GM19351 (cell line): ENCODE results near the gene MYRFL.
"Not testable (repeated sequence)": the region's sequence is repeated elsewhere in the genome, so short reads cannot be mapped to it uniquely, and the experiment has no call there.

Experiments used
- ATAC-seq: cut with Tn5 transposase; IDR thresholded peaks from one replicate; pipeline ENCODE4 v1.9.1; 2021; ENCODE audit warnings: mild to moderate bottlenecking, moderate library complexity; ENCODE audit not compliant: unreplicated experiment

MYRFL gene

DNA sequence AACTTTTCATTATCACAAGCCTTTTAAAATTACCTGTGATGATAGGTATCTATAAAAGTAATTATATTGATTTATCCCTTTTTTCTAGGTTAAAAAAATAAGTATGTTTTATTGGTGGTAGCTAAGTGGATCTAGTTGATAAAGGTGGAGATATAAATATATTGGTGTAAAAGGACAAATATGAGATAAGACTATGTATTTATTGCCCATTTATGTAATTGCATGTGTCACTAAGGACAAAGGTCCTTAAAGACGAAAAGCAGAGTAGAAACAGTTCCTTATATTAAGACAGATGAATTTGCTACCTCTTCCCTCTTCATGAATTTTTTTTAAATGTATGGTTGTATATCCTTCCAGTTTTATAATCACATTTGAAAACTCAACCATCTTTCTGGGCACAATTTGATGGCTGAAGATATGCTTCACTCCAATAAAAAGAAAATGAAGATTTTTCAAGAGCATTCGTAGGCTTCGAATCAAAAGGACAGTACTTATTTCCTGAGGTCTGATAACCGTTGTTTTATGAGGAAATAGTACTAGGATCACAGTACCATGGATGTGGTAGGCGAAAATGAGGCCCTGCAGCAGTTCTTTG is at the start of gene MYRFL:
Gene MYRFL, plus strand, starts transcription at position 262 of the 595 bp plus-strand sequence. Its CDS starts 291 bp downstream, at position 553.
- ATAC-seq, result no peak

DNA sequence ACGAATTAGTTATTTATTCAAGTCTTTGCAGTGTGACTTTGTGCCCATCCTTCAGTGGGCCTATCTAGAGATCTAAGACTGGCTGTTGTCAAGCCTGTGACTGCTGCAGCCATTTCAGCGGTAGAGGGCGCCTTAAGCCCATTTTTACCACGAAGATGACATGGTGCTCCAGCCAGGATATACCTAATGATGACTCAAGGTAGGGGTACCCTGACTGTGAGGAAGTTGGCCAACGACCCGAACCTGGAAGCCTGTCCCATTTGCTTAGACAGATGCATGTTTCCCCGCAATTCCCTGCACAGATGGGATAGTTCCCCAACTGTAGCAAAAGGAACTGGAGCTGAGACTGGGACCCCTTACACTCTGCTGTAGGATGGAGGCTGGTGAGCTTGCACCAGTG is 45.1 kb upstream of the MYRFL start:
- peak; percentile 72 for ATAC-seq

DNA sequence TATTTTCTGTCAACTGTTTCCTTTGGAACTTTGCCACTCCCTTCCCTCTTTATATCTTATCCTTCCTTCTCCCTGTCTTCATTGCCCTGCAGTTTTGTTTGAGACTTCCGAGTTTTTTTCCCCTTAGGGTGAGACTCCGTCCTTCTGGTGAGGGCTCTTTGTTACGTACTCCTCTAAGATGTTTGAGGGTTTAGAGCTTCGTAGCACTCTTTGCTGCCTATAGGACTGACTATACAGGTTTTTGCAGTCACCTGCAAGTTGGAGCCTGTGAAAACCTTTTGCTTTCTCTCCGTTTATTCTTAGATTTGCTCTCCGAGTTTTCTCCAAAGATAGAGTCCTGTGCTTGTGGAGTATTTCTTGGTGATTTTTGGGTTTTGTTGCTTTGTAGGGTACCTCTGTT is 41.7 kb upstream of the MYRFL start:
- no peak for ATAC-seq

DNA sequence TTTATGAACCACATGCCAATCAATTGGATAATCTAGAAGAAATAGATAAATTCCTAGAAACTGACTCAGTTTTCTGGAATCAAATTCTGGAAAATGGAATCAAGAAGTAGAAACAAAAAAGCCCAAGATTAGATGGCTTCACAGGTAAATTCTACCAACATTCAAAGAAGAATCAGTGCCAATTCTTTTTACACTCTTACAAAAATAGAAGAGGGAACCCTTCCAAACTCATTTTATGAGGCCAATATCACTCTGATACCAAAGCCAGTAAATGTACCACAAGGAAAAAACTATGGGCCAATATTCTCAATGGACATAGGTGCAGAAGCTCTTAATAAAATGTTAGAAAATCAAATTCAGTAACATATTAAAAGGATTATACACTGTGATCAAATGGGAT is 35.7 kb upstream of the MYRFL start:
- no peak for ATAC-seq

DNA sequence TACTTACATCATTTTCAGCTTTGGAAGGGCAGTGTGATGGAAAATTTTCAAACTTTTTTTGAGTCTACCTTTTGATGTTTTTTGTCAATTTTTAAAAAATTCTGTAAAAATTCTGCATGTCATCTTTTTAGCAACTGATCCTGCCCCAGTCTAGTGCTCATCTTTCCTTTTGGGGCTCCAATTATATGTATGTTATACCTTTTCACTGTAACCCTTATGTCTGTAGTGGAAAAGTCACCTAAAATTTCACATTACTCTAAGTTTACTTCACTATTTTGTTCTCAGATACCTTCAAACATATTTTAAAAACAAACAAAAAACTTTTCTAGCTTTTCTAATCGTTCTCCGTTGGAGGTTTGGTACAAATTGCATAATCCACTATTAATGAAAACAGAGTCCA is 32.5 kb upstream of the MYRFL start:
- no peak for ATAC-seq

DNA sequence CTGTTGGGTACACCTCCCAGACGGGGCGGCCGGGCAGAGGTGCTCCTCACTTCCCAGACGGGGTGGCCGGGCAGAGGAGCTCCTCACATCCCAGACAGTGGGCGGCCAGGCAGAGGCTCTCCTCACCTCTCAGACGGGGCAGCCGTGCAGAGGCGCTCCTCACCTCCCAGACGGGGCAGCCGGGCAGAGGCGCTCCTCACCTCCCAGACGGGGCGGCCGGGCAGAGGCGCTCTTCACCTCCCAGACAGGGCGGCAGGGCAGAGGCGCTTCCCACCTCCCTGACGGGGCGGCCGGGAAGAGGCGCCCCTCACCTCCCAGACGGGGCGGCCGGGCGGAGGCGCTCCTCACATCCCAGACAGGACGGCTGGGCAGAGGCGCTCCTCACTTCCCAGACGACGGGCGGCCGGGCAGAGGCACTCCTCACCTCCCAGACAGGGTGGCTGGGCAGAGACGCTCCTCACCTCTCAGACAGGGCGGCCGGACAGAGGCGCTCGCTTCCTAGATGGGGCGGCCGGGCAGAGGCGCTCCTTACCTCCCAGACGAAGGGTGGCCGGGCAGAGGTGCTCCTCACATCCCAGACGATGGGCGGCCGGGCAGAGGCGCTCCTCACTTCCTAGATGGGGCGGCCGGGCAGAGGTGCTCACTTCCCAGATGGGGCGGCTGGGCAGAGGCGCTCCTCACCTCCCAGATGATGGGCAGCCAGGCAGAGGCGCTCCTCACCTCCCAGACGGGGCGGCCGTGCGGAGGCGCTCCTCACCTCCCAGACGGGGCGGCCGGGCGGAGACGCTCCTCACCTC is 17.7 kb upstream of the MYRFL start:
- not testable (repeated sequence) for ATAC-seq

DNA sequence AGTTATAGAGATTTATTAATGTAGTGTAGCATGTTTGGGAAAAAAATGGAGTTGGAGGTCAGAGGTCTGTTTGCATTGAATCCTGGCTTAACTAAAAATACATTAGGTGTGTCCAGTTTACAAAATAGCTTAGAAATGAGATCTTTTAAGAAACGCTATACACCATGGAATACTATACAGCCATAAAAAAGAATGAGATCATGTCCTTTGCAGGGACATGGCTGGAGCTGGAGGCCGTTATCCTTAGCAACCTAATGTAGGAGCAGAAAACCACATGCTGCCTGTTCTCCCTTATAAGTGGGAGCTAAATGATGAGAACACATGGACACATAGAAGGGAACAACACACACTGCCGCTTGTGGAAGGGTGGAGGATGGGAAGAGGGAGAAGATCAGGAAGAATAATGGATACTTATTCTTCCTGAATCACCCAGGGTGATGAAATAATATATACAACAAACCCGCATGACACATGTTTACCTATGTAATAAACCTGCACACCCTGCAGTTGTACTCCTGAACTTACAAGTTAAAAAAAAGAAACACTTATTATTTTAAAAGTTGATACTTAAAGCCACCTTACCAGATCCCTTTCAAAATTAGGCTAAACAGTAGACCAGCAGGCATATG is 14.0 kb upstream of the MYRFL start:
- no peak for ATAC-seq

DNA sequence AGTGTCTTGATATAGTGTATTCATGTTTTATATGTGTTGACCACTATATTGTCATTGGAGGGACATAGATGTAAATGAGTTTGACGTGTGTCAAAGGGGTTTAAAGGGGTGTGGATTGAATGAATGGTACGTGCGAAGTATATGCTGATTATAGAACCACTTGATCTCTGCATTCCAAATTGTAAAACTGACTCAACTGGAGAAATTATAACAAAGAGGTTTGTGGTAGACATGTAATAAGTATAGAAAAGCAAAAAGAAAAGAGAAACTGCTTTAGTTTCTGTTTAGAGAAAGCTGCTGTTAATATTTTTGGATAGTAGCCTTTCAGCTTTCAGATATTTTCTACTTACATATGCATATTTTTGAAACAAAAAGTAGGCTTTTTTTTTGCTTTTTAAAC is 8.9 kb upstream of the MYRFL start:
- peak; percentile 43 for ATAC-seq

DNA sequence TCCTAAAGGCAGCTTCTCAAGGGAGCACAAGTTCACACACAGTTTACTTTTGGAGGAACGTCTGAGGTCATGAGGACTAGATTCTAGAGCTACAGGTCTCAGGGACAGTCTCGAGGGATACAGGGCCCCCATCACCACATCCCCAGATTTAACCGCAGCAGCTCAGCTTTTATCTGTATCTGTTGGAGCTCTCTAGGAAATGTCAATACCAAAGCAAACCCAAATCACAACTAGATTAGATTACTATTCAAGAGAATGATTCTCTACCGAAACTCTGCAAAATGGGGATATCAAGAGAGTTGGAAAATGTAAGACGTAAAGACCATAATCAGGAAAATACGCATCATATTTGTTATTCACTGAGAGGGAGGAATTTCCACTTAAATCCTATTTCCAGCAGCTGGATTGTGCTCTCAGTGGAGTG is 4.0 kb upstream of the MYRFL start:
- ATAC-seq, result no peak

DNA sequence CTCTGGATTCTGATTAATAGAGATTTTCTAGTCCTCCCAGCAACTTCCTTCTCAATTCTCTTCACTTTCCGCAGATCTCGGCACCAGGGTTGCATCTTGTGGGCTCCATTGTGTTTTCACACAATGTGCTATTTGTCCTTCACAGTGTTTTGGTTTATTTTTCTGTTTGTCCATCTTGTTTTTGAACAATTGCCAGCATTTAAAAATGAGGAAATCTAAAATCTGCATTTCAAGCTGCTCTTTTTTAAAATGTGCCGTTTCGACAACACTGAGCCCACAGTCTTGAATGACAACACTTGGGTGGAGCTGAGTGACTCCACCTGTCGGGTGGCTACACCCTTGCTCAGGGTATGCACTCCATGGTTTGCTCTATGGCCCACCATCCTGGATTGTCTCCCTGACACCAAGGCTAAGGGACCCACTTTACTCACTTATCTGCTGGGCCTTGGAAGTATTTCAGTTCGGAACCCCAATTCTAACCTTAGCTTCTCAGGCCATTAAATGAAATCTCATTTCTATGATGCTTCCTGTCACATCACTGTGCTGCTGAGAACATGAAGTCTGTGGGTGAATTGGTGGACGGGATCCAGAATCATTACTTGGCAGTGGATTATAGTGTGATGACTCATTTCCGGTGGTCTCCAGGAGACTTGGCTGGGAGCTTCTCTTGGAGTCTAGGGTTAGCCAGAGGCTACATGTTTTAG is 3.4 kb upstream of the MYRFL start:
- no peak for ATAC-seq

DNA sequence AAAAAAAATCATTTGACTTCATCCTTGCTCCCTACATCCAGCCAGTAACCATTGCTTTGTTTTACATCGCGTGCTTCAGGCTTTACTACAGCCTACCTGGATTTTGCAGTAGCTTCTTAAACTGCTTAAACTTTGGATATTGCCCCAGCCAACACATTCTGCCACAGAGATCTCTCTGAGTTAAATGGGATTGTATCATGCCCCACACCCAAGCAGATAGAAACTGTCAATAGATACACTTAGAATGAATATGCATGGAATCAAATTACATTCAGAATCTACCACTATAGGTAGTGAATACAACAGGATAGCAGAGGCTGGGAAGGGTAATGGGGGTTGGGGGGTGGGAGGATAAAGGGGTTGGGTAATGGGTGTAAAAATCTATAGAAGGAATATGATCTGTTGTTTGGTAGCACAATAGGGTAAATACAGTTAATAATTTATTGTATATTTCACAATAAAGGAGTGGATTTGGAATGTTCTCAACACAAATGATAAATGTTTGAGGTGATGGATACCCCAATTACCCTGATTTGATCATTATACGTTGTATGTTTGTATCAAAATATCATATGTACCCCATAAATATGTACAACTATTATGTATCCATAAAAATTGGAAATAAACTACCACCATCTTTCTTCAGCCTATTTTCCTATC is 2.7 kb upstream of the MYRFL start:
- ATAC-seq, result no peak

DNA sequence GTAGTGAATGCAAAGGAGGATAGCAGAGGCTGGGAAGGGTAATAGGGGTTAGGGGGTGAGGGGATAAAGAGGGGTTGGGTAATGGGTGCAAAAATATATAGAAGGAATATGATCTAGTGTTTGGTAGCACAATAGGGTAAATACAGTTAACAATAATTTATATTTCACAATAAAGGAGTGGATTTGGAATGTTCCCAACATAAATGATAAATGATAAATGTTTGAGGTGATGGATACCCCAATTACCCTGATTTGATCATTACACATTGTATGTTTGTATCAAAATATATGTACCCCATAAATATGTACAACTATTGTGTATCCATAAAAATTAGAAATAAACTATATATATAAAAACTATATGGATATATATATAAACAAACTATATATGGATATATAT is 999 bp upstream of the MYRFL start:
- no peak for ATAC-seq

DNA sequence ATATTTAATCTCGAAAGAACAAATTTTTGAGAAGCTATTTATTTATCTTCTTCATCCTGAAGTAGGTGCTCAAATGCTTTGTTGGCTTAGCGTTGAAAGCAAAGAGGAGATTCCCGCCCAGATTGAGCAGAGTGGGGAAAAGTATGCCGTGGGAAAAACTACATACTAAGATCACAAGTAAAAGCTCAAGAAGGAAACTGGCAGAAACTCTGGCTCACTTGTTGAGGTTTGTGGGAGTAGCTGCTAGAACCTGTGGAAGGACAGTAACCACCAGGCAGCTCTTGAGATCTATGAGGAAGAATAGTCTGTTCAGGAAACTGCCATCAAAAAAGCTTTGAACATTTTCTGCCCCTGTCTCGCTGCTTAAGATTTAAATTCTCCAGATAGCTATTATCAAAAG is 3.9 kb downstream of the MYRFL start:
- ATAC-seq, result no peak

DNA sequence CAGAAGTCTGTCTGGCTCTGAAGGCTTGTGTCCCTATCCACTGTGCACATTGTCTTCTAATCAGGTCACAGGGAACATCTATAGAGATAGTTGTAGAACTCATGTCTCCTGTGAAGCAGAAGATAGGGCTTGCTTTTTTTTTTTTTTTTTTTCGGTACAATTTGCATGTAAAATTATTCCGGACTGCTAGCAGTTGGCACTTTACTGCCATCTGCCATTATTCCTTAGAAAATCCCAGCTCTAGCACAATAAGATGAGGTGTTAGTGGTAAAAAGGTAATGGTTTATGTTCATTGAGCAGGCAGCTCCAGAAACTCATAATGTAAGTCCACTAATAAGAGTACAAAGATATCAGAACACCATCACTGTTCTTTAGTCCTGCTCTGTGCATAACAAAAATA is 8.7 kb downstream of the MYRFL start:
- no peak for ATAC-seq

DNA sequence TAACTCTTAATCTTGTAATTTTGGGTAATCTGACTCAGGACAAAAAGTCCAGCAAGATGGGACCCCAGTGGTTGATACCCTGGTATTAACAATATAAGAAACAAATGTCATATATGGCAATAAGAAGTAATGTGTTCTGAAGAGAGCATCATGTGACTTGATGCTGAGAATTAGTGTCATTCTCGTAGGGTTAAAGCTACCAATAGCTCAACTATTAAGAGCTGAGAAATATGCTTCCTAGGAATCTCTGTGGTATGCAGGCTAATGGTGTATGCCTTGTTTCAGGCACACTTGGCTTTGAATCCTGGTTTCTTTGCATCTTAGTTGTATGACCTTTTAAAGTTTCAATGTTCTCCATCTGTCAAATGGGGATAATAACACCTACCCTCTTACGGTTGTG is 9.1 kb downstream of the MYRFL start:
- no peak for ATAC-seq

DNA sequence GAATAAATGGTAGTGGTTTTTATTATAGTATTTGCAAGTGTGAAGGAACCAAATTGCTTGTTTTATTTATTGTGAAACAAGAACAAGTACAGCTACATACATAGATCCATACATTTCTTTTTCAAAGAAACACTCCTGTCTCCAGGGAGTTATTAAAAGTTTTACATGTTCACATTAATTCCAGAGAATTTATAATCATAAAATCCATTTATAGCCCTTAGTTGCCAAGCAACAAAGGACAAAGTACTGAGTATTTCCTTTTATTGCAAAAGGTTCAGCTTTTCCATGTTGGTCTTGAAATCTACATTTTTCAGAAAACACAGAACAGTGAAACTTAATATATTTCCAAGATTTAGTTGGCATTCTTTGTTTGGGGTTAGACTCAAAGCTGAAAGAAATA is 9.5 kb downstream of the MYRFL start:
- ATAC-seq, result no peak

DNA sequence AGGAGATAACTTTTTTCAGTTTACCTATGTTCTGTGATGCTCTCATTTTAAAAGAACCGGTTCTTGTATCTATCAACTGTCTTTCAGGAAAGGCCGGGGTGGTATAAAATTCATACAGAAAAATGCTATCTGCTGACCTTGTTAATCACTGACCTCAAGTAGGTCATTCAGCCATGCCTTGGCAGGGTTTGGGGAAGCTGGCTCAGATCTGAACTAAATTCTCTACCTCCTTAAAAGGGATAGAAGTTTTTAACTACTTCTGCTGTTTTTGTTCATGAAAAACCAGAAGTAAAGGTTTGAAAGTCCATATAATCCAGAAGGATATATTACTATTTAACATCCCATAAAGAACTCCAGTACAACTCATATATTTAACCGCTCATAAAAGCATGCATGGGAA is 10.1 kb downstream of the MYRFL start:
- no peak for ATAC-seq

DNA sequence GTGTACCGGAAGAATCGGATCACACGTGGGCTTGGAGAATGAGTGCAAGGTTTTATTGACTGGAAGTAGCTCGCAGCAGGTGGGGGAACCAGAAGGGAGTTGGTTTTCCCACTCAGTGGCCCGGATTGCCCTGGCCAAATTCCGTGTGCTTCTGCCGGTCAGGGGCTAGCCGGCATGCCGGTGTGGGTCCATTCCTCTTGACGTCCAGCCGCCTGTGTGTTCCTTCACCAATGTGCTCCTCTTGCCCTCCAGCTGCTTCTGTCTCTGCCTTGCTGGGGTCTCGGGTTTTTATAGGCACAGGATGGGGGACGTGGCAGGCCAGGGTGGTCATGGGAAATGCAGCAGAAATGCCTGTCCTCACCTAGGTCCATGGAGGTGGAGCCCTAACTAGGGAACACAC is 11.0 kb downstream of the MYRFL start:
- no peak for ATAC-seq

DNA sequence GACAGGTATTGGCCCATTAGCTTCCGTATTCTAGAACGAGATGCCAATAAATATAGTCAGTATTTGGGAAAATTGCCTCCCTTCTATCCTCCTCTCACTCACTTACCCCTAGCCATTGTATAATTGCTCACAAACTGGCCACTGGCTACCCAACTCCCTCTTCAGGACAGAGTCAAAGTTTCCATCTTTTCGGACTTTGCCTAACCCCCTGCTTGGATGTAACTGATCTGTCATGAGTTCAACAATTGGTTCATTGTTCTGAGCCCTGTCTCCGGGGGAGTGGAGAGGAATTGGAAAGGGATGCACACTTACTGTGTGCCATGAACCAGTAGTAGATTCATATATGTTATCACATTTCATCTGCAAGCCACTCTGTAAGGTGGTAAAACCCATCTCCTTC is 12.2 kb downstream of the MYRFL start:
- ATAC-seq, result no peak

DNA sequence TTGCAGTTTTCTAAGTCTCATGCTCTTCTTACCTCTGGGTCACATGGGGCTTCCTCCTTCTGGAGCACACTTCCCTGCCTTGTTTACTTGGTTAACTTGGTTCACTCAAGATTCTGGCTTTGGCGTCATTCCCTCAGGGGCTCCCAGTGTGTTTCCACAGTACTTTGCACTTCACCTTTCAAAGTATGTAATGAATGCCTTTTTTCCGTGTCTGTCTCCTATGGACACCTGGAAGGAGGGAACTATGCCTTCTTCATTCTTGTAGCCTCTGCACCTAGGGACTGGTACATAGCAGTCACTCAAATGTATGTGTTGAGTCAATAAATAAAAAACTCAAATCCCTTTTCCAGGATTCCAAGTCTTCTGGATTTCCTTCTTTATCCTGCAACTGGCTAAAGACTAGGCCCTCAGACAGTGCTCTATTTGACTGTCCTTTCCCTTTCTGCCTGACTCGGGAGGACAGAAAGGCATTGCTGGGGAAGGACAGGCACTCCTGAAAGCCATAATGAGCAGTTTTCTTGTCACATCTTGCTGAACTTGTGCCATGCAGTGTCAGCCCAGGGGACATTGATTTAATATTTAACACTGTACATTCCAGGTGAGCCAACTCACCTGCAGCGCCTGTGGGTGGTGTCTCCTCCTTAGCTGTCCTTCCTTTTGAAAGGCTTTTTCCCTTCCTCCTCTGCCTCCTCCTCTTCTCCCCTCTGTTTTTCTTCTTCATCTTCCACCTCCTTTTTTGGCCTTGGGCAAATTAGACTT is 12.8 kb downstream of the MYRFL start:
- ATAC-seq, result no peak
